ENCODE data around the gene SLC17A2.

Gene SLC17A2

GRCh38 chr6:25878721-25879322 is 51.7 kb downstream of the SLC17A2 start:
- DNase-seq = no peak

- no peak for DNase-seq
These were observed 54.4 kb downstream of the SLC17A2 start for GRCh38 chr6:25875926-25876602.

GRCh38 chr6:25875563-25875905 is 55.0 kb downstream of the SLC17A2 start:
- DNase-seq = no peak

- no peak for DNase-seq
These were observed 55.5 kb downstream of the SLC17A2 start for GRCh38 chr6:25874822-25875562.

- DNase-seq = no peak
These were observed 56.4 kb downstream of the SLC17A2 start, which contains the start of gene SLC17A3 for GRCh38 chr6:25874118-25874517. SLC17A3 (minus strand) TSS chr6:25874243; CDS start chr6:25868387, 5,856 bp downstream.

GRCh38 chr6:25872814-25873213 is 57.7 kb downstream of the SLC17A2 start:
- no peak for DNase-seq

- DNase-seq = no peak
These were observed 60.7 kb downstream of the SLC17A2 start for GRCh38 chr6:25869840-25870239.

GRCh38 chr6:25868436-25869183 is 61.9 kb downstream of the SLC17A2 start:
- no peak for DNase-seq

GRCh38 chr6:25866011-25866410 is 64.5 kb downstream of the SLC17A2 start:
- DNase-seq = no peak

GRCh38 chr6:25863360-25863759 is 67.1 kb downstream of the SLC17A2 start:
- no peak for DNase-seq
